Glomerular endothelial cell (primary cell): Measurements from ENCODE around the gene CACNA1I. TPM values are rescaled to one million over a fixed set of nuclear protein-coding genes. Genes with fewer than 3 reads are reported as not detected.
"Not testable (repeated sequence)": the region's sequence is repeated elsewhere in the genome, so short reads cannot be mapped to it uniquely, and the experiment has no call there.

Experiments
- DNase-seq: peaks from one replicate; pipeline ENCODE4 v3.0.0-alpha.2; 2011; ENCODE audit warnings: low read depth, low spot score; ENCODE audit errors: extremely low read depth
- total RNA-seq: library from RNA; depleted of rRNA; stranded (reverse); fragments of >200 nt; gene quantifications from 2 replicates; pipeline ENCODE4 v1.2.3, GENCODE V29; 2015

CACNA1I gene
- total RNA-seq, 1 donor from 2014 or later: not detected

DNA sequence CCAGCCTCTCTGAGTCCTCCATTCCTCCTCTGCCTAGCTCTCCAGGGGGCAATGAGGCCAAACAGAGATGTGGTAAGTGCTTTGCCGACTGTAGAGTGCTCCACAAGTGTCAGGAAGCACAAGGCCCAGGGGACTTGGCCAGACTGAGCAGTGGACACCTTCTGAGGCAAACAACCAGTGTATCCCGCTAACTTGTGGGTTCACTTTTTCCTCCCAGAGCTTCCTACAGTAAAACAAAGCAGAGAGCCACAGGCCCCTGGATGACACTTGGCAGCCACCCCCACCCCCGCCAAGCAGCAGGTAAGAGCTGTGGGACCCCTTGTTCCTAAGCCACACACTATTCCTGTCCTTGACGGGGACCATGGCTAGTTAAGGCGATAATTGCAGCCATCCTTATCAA, 160.9 kb downstream of the CACNA1I start:
- no peak for DNase-seq

DNA sequence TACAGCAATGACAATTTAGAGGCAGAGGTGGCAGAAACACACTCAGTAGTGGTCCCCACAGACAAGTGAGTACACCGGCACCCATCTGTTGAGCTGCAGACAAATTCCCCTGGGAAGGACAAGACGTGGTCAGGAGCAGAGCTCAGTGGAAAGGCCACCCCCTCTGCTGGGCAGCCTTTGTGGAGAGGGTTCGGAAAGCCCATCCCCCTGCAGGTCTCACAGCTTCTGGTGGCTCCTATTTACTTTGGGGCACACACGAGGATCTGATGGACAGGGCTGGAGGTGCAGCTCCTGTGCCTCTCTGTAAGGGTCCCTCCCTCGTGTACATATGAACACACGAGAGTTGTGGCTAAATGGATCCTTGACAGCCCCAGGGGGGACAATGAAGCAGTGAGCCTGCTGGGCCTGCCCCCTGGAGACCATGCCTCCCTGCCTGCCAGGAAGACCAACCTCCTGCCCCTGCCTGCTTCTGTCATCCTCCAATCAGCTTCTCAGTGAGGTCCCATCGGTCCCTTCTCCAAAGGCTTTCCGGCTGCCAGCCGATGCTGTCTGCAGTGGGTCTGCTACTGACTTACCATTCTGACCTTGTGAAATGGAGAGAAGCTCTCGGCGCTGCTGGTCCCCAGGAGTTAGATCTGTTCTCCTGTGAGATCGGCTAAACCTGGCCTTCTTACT, 161.5 kb downstream of the CACNA1I start:
- DNase-seq: no peak

DNA sequence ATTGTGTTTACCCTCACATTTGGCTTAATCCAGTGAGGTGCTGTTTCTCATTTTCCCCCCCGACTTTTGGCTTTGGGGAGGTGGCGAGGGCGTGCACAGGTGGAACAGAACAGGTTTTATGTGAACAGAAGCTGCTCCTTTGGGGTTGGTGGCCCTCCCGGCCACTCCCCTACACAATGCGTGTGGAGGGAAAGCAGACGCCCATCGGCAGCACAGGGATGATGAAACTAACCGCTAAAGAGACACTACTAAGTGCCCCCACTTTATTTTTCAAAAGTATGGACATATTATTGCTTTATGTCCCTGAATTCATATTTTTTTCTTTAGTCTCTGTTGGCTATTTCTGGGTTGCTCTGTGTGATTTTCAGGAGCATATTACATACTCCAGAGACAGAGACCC, 162.1 kb downstream of the CACNA1I start:
- no peak for DNase-seq

DNA sequence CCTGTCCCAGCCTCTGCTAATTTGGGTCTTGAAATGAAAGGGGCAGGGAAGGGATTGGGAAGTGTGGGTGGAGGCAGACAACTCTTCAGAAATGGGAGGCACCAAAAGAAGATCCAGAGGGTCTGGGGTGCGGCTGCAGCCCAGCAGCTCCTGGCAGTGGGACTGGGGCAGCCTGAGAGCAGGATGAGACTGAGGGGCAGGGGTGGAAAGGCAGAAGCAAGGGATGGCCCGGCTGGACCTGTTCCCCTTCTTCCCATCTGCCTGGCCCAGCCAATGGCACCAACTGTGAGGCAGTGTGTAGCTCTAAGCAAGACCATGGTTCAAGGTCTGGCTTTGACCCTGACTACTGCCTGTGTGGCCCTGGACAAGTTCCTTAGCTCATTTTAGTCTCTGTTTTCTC, 162.6 kb downstream of the CACNA1I start:
- no peak for DNase-seq

DNA sequence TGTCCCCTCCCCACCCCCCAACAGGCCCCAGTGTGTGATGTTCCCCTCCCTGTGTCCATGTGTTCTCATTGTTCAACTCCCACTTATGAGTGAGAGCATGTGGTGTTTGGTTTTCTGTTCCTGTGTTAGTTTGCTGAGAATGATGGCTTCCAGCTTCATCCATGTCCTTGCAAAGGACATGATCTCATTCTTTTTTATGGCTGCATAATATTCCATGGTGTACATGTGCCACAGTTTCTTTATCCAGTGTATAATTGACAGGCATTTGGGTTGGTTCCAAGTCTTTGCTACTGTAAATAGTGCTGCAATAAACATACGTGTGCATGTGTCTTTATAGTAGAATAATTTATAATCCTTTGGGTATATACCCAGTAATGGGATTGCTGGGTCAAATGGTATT, 163.5 kb downstream of the CACNA1I start:
- not testable (repeated sequence) for DNase-seq

DNA sequence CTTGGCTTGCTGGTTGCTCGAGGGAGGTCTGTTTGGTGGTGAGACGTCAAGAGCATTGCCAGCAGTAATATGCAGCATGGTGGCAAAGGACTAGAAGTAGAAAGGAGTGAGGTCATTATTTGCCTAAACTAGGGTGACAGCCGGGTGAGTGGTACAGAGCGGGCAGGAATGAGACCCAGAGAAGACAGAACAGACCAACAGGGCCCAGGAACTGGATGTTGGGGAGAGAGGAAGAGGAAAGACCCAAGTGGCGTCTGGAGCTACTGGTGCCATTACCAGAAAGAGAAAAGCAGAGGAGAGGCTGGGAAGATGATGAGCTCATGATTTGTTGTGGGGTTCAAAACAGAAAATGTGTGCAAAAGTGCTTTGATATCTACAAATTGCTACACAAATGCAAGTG, 164.3 kb downstream of the CACNA1I start:
- DNase-seq: no peak

DNA sequence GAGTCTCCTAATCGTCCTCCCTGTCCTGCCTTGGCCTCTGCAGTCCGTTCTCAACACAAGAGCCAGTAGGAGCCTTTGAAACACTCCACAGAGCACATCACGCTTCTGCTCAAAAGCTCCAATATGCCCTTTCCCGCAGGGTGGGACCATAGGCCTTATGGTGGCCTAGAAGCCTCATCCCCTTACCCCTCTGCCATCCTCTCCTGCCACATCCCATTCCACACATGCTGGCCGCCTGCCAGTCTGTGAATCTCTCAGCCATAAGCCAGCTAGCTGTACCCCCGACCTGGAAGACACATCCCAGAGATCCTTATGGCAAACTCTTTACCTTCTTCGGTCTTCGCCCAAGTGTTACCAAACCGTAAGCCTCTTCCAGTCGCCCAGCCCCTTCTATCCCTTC, 165.2 kb downstream of the CACNA1I start:
- no peak for DNase-seq

DNA sequence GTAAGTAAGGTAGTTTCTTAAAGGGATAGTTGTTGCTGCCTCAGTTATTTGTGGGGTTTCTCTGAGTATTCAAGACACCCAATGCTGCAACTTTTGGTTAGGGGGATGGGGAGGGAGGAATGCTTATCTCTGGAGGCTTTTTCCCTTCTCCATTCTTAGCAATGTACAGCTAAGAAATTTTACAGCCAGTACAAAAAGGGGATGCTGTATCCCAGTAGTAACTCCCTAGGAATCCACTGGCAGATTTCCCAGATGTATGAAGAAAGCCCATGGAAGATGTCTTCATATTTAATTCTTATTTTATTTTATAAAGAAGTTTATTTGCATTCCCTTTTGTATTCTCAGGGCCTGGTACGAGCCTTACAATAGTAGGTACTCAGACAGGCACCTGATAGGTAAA, 168.2 kb downstream of the CACNA1I start:
- DNase-seq: no peak

Other genes with a start within 250 kb of the CACNA1I start
- gene SYNGR1, start 220.8 kb upstream of the CACNA1I start, total RNA-seq: 3.1 and 3.3 TPM in 2 replicates
- 11.5 and 15.8 TPM in 2 replicates for gene TAB1, start 171.0 kb upstream of the CACNA1I start, total RNA-seq
- gene MGAT3, start 113.7 kb upstream of the CACNA1I start, total RNA-seq: 0.05 and 0.12 TPM in 2 replicates
- 20.3 and 33.3 TPM in 2 replicates for gene MIEF1, start 68.5 kb upstream of the CACNA1I start, total RNA-seq
- 169 and 207 TPM in 2 replicates for gene ATF4, start 50.2 kb upstream of the CACNA1I start, total RNA-seq
- gene RPS19BP1, start 38.0 kb upstream of the CACNA1I start, total RNA-seq: 85.1 and 103 TPM in 2 replicates